Keratinocyte (primary cell): ENCODE measurements around the gene PPP1R1C. TPM values are rescaled to one million over a fixed set of nuclear protein-coding genes. Genes with fewer than 3 reads are reported as not detected.

Source experiments
- DNase-seq: peaks from one replicate; pipeline ENCODE4 v3.0.0-alpha.2; 2011; ENCODE audit warnings: low read depth, missing footprints, low spot score
- FAIRE-seq: peaks from 2 replicates; lab custom pipeline; 2011; peaks lifted over from hg19 to GRCh38; lab: Jason Lieb, UNC
- H2AFZ ChIP-seq: 2 replicates; pipeline ENCODE4 v1.6.0; 2012; ENCODE audit warnings: low read length, control low read depth, inconsistent platforms; ENCODE audit not compliant: control insufficient read depth
- H3K27ac ChIP-seq: 2 replicates; pipeline ENCODE4 v1.5.1; 2011; ENCODE audit warnings: low read length; ENCODE audit not compliant: control insufficient read depth, insufficient read depth
- H3K27me3 ChIP-seq: 3 replicates; pipeline ENCODE4 v1.6.0; 2011; ENCODE audit warnings: low read length; ENCODE audit not compliant: control insufficient read depth, insufficient read depth; ENCODE audit errors: extremely low read depth
- H3K36me3 ChIP-seq, 2 experiments: 2 replicates in 1 of 2; 3 replicates in 1 of 2; pipeline ENCODE4 v1.5.1; 2011; ENCODE audit warnings: low read length in 2 of 2, mild to moderate bottlenecking in 1 of 2; ENCODE audit not compliant: control insufficient read depth in 2 of 2, insufficient read depth in 2 of 2; ENCODE audit errors: extremely low read depth in 1 of 2
- H3K4me1 ChIP-seq: 3 replicates; pipeline ENCODE4 v1.5.1; 2011; ENCODE audit warnings: low read length; ENCODE audit not compliant: control insufficient read depth, insufficient read depth; ENCODE audit errors: extremely low read depth
- H3K4me2 ChIP-seq: 3 replicates; pipeline ENCODE4 v1.6.0; 2011; ENCODE audit warnings: low read depth, low read length; ENCODE audit not compliant: control insufficient read depth, insufficient read depth; ENCODE audit errors: extremely low read depth
- H3K4me3 ChIP-seq, 3 experiments: fragments of 200-600 bp in 1 of 3; sonication (generic) in 1 of 3; 2 replicates in 2 of 3; 3 replicates in 1 of 3; pipeline ENCODE4 v1.5.1; 2011 to 2016; ENCODE audit warnings: low read length in 3 of 3, mild to moderate bottlenecking in 3 of 3, control low read depth in 2 of 3, inconsistent platforms in 1 of 3, low read depth in 1 of 3, mixed read lengths in 1 of 3, mixed run types in 1 of 3, moderate library complexity in 1 of 3; ENCODE audit not compliant: control insufficient read depth in 2 of 3, insufficient read depth in 2 of 3; ENCODE audit errors: extremely low read depth in 1 of 3
- H3K79me2 ChIP-seq: 2 replicates; pipeline ENCODE4 v1.6.0; 2012; ENCODE audit warnings: low read length; ENCODE audit not compliant: control insufficient read depth, insufficient read depth
- H3K9ac ChIP-seq: 3 replicates; pipeline ENCODE4 v1.6.0; 2011; ENCODE audit warnings: low read length; ENCODE audit not compliant: control insufficient read depth, insufficient read depth; ENCODE audit errors: extremely low read depth
- H3K9me1 ChIP-seq: 3 replicates; pipeline ENCODE4 v1.6.0; 2011; ENCODE audit warnings: low read length; ENCODE audit not compliant: control insufficient read depth, insufficient read depth; ENCODE audit errors: extremely low read depth
- H3K9me3 ChIP-seq: 2 replicates; pipeline ENCODE4 v1.5.1; 2012; ENCODE audit warnings: low read depth, low read length; ENCODE audit not compliant: control insufficient read depth
- H4K20me1 ChIP-seq: 3 replicates; pipeline ENCODE4 v1.6.0; 2011; ENCODE audit warnings: low read length; ENCODE audit not compliant: control insufficient read depth, insufficient read depth; ENCODE audit errors: extremely low read depth
- EZH2 ChIP-seq: IDR thresholded peaks from one replicate; pipeline ENCODE4 v1.6.1; 2012; ENCODE audit warnings: inconsistent platforms, mild to moderate bottlenecking, low read length, moderate library complexity
- dilution Hi-C: fragments of 300-500 bp; cut with MboI; formaldehyde crosslinking; loops from one replicate; pipeline ENCODE4 v1.7.0; 2020; ENCODE audit warnings: low sequenced_read_pairs; ENCODE audit not compliant: extremely low pct_ligation_motif_present
- polyA plus RNA-seq, 5 experiments: library from polyadenylated mRNA; depleted of rRNA in 3 of 5; stranded (reverse) in 3 of 5; stranded (forward) in 1 of 5; unstranded in 1 of 5; fragments of >200 nt; gene quantifications; 1 replicate in 1 of 5; 2 replicates in 3 of 5; 3 replicates in 1 of 5; pipeline versions ENCODE4 v1.2.1 to v1.2.3, GENCODE V29; 2011 to 2012; ENCODE audit warnings: missing spikeins in 2 of 5, low read depth in 1 of 5, low replicate concordance in 1 of 5
- TF ChIP-seq, protein P1 (sequence below), 3 experiments: IDR thresholded peaks in 1 of 3; conservative IDR thresholded peaks in 1 of 3; optimal IDR thresholded peaks in 1 of 3; 2 replicates in 2 of 3; 3 replicates in 1 of 3; pipeline versions ENCODE3 to v1.5.1; 2011; ENCODE audit warnings: low read length in 3 of 3, mild to moderate bottlenecking in 3 of 3, moderate library complexity in 2 of 3, control low read depth in 1 of 3, inconsistent platforms in 1 of 3; ENCODE audit not compliant: insufficient read depth in 2 of 3; ENCODE audit errors: extremely low read depth in 1 of 3

The PPP1R1C gene
- polyA plus RNA-seq, 1 donor (not counting 4 experiments of a cell fraction or from before 2014, with no cell fraction given) = 4.3 TPM

DNA sequence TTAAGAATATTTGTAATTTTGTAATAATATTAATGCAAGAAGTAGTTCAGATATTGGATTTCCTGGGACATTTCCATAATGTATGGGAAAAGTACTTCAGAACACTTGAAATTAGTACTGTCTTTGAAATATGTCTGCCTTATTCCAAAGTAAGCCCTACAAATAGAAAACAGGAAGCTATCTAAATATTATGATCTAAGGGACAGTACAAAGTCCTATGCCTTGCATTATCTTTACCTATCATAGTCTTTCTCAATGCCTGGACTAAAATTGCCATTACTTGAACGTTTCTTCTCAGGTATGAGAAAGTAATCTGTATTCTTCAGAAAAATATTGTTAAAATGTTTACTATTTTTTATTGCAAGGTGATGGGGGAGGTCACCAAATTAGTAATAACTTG lies 113.0 kb downstream of the PPP1R1C start:
- Histone ChIP-seq H3K9me3 (no peaks in the 10 kb centered on the region), H3K4me3 (no peak overlapping the region), H4K20me1 (no peaks in the 10 kb centered on the region), H3K79me2 (no peaks in the 10 kb centered on the region), H3K4me2 (no peak overlapping the region), H3K4me1 (no peaks in the 10 kb centered on the region), H3K27ac (no peak overlapping the region), H2AFZ (no peak overlapping the region), H3K9ac (no peak overlapping the region), H3K36me3 (no peaks in the 10 kb centered on the region), H3K9me1 (no peaks in the 10 kb centered on the region), H3K27me3 (no peaks in the 10 kb centered on the region)
- TF ChIP-seq, protein P1, sequence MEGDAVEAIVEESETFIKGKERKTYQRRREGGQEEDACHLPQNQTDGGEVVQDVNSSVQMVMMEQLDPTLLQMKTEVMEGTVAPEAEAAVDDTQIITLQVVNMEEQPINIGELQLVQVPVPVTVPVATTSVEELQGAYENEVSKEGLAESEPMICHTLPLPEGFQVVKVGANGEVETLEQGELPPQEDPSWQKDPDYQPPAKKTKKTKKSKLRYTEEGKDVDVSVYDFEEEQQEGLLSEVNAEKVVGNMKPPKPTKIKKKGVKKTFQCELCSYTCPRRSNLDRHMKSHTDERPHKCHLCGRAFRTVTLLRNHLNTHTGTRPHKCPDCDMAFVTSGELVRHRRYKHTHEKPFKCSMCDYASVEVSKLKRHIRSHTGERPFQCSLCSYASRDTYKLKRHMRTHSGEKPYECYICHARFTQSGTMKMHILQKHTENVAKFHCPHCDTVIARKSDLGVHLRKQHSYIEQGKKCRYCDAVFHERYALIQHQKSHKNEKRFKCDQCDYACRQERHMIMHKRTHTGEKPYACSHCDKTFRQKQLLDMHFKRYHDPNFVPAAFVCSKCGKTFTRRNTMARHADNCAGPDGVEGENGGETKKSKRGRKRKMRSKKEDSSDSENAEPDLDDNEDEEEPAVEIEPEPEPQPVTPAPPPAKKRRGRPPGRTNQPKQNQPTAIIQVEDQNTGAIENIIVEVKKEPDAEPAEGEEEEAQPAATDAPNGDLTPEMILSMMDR (optimal IDR thresholded peaks at IDR 0.05 in 1 of 3, IDR thresholded peaks at IDR 0.05 in 1 of 3, conservative IDR thresholded peaks at IDR 0.05 in 1 of 3; ENCODE audit: extremely low read depth in 1 of 3, insufficient read depth in 2 of 3, low read length in 3 of 3) = no peak
- no peak for TF ChIP-seq EZH2
- dilution Hi-C loops = no loop called here
- FAIRE-seq = no peak
- no peak for DNase-seq

DNA sequence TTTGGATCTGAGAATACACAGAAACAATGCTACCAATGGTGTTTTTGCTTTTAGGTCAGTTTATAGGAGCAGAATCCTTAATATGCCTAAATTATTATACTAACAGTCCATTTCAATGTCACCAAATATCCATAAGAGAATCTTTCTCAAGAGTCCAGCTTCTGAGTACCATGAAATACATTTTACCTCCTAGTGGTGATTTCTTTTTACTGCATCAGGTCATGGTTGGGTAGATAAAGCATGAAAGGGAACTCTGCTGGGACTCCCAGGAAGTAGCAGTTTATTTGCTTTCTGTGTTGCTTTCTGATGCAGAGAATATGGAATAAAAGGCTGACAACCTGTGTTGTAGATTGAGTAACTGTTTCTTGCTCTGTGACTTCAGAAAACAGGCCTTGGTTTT lies 115.6 kb downstream of the PPP1R1C start:
- no peak for TF ChIP-seq EZH2
- TF ChIP-seq, protein P1 (optimal IDR thresholded peaks at IDR 0.05 in 1 of 3, IDR thresholded peaks at IDR 0.05 in 1 of 3, conservative IDR thresholded peaks at IDR 0.05 in 1 of 3; ENCODE audit: extremely low read depth in 1 of 3, insufficient read depth in 2 of 3, low read length in 3 of 3) = peak in 2 of 3 experiments; percentile 23 to 31
- Histone ChIP-seq H3K79me2 (no peaks in the 10 kb centered on the region), H2AFZ (no peak overlapping the region), H3K9me3 (no peaks in the 10 kb centered on the region), H3K4me1 (no peaks in the 10 kb centered on the region), H3K4me3 (no peak overlapping the region), H3K36me3 (no peaks in the 10 kb centered on the region), H3K9me1 (no peaks in the 10 kb centered on the region), H3K27me3 (no peaks in the 10 kb centered on the region), H3K27ac (no peak overlapping the region), H3K4me2 (no peak overlapping the region), H3K9ac (no peak overlapping the region), H4K20me1 (no peaks in the 10 kb centered on the region)
- DNase-seq (no peak), FAIRE-seq (no peak)
- dilution Hi-C loops = no loop called here
